Measurements from ENCODE around the gene HOMER2.

DNA sequence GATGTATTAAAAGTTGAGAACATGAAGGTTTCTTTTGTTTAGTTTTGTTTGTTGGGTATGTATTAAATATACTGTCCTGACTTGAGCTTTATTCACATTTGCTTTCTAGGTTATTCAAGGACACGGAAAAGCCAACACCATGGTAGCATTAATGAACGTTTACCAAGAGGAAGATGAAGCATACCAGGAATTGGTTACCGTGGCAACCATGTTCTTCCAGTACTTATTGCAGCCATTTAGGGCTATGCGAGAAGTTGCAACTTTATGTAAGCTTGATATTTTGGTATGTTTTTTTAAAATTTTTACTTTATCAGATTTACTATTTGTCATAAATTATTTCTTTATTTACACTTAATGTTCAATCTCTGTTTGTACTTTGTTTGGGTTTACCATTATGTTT lies 139.5 kb downstream of the HOMER2 start:
- TF ChIP-seq, protein P1, sequence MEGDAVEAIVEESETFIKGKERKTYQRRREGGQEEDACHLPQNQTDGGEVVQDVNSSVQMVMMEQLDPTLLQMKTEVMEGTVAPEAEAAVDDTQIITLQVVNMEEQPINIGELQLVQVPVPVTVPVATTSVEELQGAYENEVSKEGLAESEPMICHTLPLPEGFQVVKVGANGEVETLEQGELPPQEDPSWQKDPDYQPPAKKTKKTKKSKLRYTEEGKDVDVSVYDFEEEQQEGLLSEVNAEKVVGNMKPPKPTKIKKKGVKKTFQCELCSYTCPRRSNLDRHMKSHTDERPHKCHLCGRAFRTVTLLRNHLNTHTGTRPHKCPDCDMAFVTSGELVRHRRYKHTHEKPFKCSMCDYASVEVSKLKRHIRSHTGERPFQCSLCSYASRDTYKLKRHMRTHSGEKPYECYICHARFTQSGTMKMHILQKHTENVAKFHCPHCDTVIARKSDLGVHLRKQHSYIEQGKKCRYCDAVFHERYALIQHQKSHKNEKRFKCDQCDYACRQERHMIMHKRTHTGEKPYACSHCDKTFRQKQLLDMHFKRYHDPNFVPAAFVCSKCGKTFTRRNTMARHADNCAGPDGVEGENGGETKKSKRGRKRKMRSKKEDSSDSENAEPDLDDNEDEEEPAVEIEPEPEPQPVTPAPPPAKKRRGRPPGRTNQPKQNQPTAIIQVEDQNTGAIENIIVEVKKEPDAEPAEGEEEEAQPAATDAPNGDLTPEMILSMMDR (IDR thresholded peaks at IDR 0.05; ENCODE audit: low read depth, low read length, missing input control): no peak
- TF ChIP-seq RAD21 (IDR thresholded peaks at IDR 0.05) (no peak), SP1 (IDR thresholded peaks at IDR 0.05) (no peak), TAF1 (conservative IDR thresholded peaks at IDR 0.05) (no peak), GABPA (IDR thresholded peaks at IDR 0.05 in 1 of 2, conservative IDR thresholded peaks at IDR 0.05 in 1 of 2) (no peak), EGR1 (IDR thresholded peaks at IDR 0.05; ENCODE audit: low read depth in 2 of 2) (no peak), YY1 (IDR thresholded peaks at IDR 0.05) (no peak), NR2F2 (IDR thresholded peaks at IDR 0.05) (no peak), JUND (IDR thresholded peaks at IDR 0.05) (no peak)
- TF ChIP-seq, protein P2, sequence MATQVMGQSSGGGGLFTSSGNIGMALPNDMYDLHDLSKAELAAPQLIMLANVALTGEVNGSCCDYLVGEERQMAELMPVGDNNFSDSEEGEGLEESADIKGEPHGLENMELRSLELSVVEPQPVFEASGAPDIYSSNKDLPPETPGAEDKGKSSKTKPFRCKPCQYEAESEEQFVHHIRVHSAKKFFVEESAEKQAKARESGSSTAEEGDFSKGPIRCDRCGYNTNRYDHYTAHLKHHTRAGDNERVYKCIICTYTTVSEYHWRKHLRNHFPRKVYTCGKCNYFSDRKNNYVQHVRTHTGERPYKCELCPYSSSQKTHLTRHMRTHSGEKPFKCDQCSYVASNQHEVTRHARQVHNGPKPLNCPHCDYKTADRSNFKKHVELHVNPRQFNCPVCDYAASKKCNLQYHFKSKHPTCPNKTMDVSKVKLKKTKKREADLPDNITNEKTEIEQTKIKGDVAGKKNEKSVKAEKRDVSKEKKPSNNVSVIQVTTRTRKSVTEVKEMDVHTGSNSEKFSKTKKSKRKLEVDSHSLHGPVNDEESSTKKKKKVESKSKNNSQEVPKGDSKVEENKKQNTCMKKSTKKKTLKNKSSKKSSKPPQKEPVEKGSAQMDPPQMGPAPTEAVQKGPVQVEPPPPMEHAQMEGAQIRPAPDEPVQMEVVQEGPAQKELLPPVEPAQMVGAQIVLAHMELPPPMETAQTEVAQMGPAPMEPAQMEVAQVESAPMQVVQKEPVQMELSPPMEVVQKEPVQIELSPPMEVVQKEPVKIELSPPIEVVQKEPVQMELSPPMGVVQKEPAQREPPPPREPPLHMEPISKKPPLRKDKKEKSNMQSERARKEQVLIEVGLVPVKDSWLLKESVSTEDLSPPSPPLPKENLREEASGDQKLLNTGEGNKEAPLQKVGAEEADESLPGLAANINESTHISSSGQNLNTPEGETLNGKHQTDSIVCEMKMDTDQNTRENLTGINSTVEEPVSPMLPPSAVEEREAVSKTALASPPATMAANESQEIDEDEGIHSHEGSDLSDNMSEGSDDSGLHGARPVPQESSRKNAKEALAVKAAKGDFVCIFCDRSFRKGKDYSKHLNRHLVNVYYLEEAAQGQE (IDR thresholded peaks at IDR 0.05): no peak
- TF ChIP-seq, protein P3, sequence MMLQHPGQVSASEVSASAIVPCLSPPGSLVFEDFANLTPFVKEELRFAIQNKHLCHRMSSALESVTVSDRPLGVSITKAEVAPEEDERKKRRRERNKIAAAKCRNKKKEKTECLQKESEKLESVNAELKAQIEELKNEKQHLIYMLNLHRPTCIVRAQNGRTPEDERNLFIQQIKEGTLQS (IDR thresholded peaks at IDR 0.05): no peak
- TF ChIP-seq, protein P4, sequence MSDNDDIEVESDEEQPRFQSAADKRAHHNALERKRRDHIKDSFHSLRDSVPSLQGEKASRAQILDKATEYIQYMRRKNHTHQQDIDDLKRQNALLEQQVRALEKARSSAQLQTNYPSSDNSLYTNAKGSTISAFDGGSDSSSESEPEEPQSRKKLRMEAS (IDR thresholded peaks at IDR 0.05): no peak
